ENCODE results near the gene DOCK8. TPM values are rescaled to one million over a fixed set of nuclear protein-coding genes. Genes with fewer than 3 reads are reported as not detected.

The DOCK8 gene
- total RNA-seq, 1 experiment from 2014 or later, result 0.37 TPM

GRCh38 chr9:468766-469426, 254.2 kb downstream of the DOCK8 start:
- peak overlapping the region; percentile 82 for H3K4me2 ChIP-seq (ENCODE audit: low read length)
- H3K9ac ChIP-seq (ENCODE audit: low read length), result no peak overlapping the region
- no peaks in the 10 kb centered on the region for H4K20me1 ChIP-seq (ENCODE audit: insufficient read depth)
- H3K79me2 ChIP-seq (ENCODE audit: insufficient read depth, low read length), result no peaks in the 10 kb centered on the region
- ChIA-PET POLR2A (no interaction called here), CTCF (no interaction called here), RAD21 (ENCODE audit: low non-redundant PET in 1 of 2, low total read pairs in 2 of 2, uncharacterized antibody in 2 of 2, unreplicated experiment in 2 of 2) (no interaction called here)
- DNase-seq (ENCODE audit: low read depth, low spot score), result no peak
- no peak for ATAC-seq
- peaks cover 6 to 22% of the 10 kb centered on the region in 2 experiments for H3K4me1 ChIP-seq (ENCODE audit: control insufficient read depth in 1 of 2, insufficient read depth in 2 of 2, low read length in 2 of 2)
- no TSS peak for BruUV-seq (replicated peaks)
- H3K4me3 ChIP-seq (replicated peaks in 1 of 2; ENCODE audit: low read depth in 1 of 2, low read length in 2 of 2), result no peak overlapping the region
- no peaks in the 10 kb centered on the region for H3K36me3 ChIP-seq (ENCODE audit: control insufficient read depth in 1 of 2, insufficient read depth in 2 of 2, low read length in 2 of 2)
- no peaks in the 10 kb centered on the region; the same call in 1 of the 2 replicates for H3K9me2 ChIP-seq (ENCODE audit: insufficient read depth)
- no peaks in the 10 kb centered on the region for H3K27me3 ChIP-seq (ENCODE audit: insufficient read depth, low read length)
- intact Hi-C loops (cut with micrococcal nuclease), result loop anchor here (10.0 kb wide), 1 partner anchor 56 kb away; no protein-coding TSS in a partner anchor
- no peaks in the 10 kb centered on the region for H3K9me3 ChIP-seq (ENCODE audit: control insufficient read depth in 1 of 2, insufficient read depth in 1 of 2, low read depth in 1 of 2, low read length in 2 of 2)
- no peak overlapping the region for H3K27ac ChIP-seq (ENCODE audit: low read depth, low read length)
- H2AFZ ChIP-seq (ENCODE audit: low read depth, low read length, poor library complexity, severe bottlenecking), result peak overlapping the region; percentile 1
- no peak for TF ChIP-seq ZFX (IDR thresholded peaks at IDR 0.05)
- no peak for TF ChIP-seq YY1 (IDR thresholded peaks at IDR 0.05; ENCODE audit: extremely low read depth, insufficient replicate concordance, low read depth, low read length)
- no peak for TF ChIP-seq SIN3A (IDR thresholded peaks at IDR 0.05; ENCODE audit: low read depth)
- TF ChIP-seq CEBPB (IDR thresholded peaks at IDR 0.05; ENCODE audit: low read depth), result no peak
- no peak for TF ChIP-seq REST (IDR thresholded peaks at IDR 0.05; ENCODE audit: low read depth)
- no peak for TF ChIP-seq RAD21 (IDR thresholded peaks at IDR 0.05; ENCODE audit: low read depth)
- no peak for TF ChIP-seq TCF7L2 (IDR thresholded peaks at IDR 0.05; ENCODE audit: borderline replicate concordance, extremely low read depth, insufficient read depth, insufficient read length)
- no peak for TF ChIP-seq EZH2phosphoT487 (IDR thresholded peaks at IDR 0.05; ENCODE audit: borderline replicate concordance)
- no peak for TF ChIP-seq ATF3 (IDR thresholded peaks at IDR 0.05)
- TF ChIP-seq CBX3 (IDR thresholded peaks at IDR 0.05; ENCODE audit: low read depth), result no peak
- no peak for TF ChIP-seq ZBTB33 (IDR thresholded peaks at IDR 0.05; ENCODE audit: extremely low read depth, insufficient replicate concordance, low read length)
- TF ChIP-seq EGR1 (IDR thresholded peaks at IDR 0.05; ENCODE audit: low read depth), result no peak
- no peak for TF ChIP-seq CTCF (IDR thresholded peaks at IDR 0.05 in 2 of 3, conservative IDR thresholded peaks at IDR 0.05 in 1 of 3; ENCODE audit: borderline replicate concordance in 1 of 3, insufficient read depth in 1 of 3, low read depth in 2 of 3, low read length in 2 of 3)
- TF ChIP-seq POLR2AphosphoS5 (IDR thresholded peaks at IDR 0.05; ENCODE audit: low read depth, low read length), result no peak
- TF ChIP-seq ZNF274 (IDR thresholded peaks at IDR 0.05; ENCODE audit: low read depth, low read length), result no peak

Data from HCT116 (cell line).